CD4-positive, alpha-beta T cell (primary cell): ENCODE results near the gene DVL1. TPM values are rescaled to one million over a fixed set of nuclear protein-coding genes. Genes with fewer than 3 reads are reported as not detected.

Experiments used
- ATAC-seq: fragments of 200-7000 bp; cut with Tn5 transposase; one replicate; pipeline ENCODE4 v1.10.0; 2022; ENCODE audit warnings: mild to moderate bottlenecking; ENCODE audit not compliant: poor library complexity
- CTCF ChIA-PET: fragments of 350-600 bp; sonication (Branson Sonifier 250); formaldehyde crosslinking; loops from one replicate; lab custom pipeline; 2021; ENCODE audit warnings: antibody characterized with exemption, inconsistent platforms; lab: Charles Lee
- POLR2A ChIA-PET: fragments of 350-600 bp; sonication (Branson Sonifier 250); formaldehyde crosslinking; loops from one replicate; lab custom pipeline; 2021; ENCODE audit warnings: antibody characterized with exemption, inconsistent platforms; lab: Charles Lee
- DNase-seq, 14 experiments: peaks; one replicate each; pipeline ENCODE4 v3.0.0-alpha.2; 2013 to 2020; ENCODE audit warnings: mixed read lengths in 2 of 14
- H3K27ac ChIP-seq, 2 donors: one replicate each; pipeline versions ENCODE4 v1.5.1 to v1.7.0; 2013; ENCODE audit warnings: low read length in 2 of 2, low read depth in 1 of 2, mild to moderate bottlenecking in 1 of 2
- H3K27me3 ChIP-seq, 2 experiments: 1 replicate in 1 of 2; 2 replicates in 1 of 2; pipeline versions ENCODE4 v1.6.1 to v1.7.0; 2013; ENCODE audit warnings: low read length in 2 of 2, control low read depth in 1 of 2, mild to moderate bottlenecking in 1 of 2, moderate library complexity in 1 of 2; ENCODE audit not compliant: insufficient read depth in 2 of 2, control insufficient read depth in 1 of 2
- H3K36me3 ChIP-seq: one replicate; pipeline ENCODE4 v1.6.1; 2013; ENCODE audit warnings: low read length, control low read depth; ENCODE audit not compliant: insufficient read depth
- H3K4me1 ChIP-seq: one replicate; pipeline ENCODE4 v1.6.1; 2013; ENCODE audit warnings: low read length, control low read depth; ENCODE audit not compliant: insufficient read depth
- H3K4me3 ChIP-seq: one replicate; pipeline ENCODE4 v1.5.1; 2013; ENCODE audit warnings: mild to moderate bottlenecking, low read length, moderate library complexity
- H3K9me3 ChIP-seq, 2 experiments: 1 replicate in 1 of 2; 2 replicates in 1 of 2; pipeline versions ENCODE4 v1.6.1 to v1.7.0; 2013; ENCODE audit warnings: low read length in 2 of 2, mild to moderate bottlenecking in 2 of 2, control low read depth in 1 of 2, moderate library complexity in 1 of 2; ENCODE audit not compliant: control insufficient read depth in 1 of 2, insufficient read depth in 1 of 2
- H3K27ac Mint-ChIP-seq: one replicate; pipeline ENCODE4 v1.8.0; 2020; ENCODE audit warnings: mixed read lengths
- H3K27me3 Mint-ChIP-seq: one replicate; pipeline ENCODE4 v1.8.0; 2021; ENCODE audit warnings: mixed read lengths
- H3K36me3 Mint-ChIP-seq: one replicate; pipeline ENCODE4 v1.8.0; 2021; ENCODE audit warnings: low read depth, mixed read lengths
- H3K4me1 Mint-ChIP-seq: one replicate; pipeline ENCODE4 v1.8.0; 2021; ENCODE audit warnings: low read depth, mixed read lengths
- H3K4me3 Mint-ChIP-seq: one replicate; pipeline ENCODE4 v1.8.0; 2020; ENCODE audit warnings: mild to moderate bottlenecking, mixed read lengths
- H3K9me3 Mint-ChIP-seq: one replicate; pipeline ENCODE4 v1.8.0; 2020; ENCODE audit warnings: mixed read lengths
- intact Hi-C, 2 experiments: fragments of 100-400 bp; cut with DNase I in 1 of 2; cut with micrococcal nuclease in 1 of 2; formaldehyde crosslinking; loops; one replicate each; pipeline versions ENCODE4 v1.15.1 to v1.9.0; 2023 to 2025; cut with DNase I, micrococcal nuclease
- total RNA-seq, 174 experiments: library from RNA in 2 of 174; stranded (reverse) in 2 of 174; gene quantifications; one replicate each; pipeline ENCODE4 v1.2.3 and lab custom pipeline; 2021 to 2026
- TF ChIP-seq, protein P1 (sequence below): fragments of 200-600 bp; IDR thresholded peaks from one replicate; pipeline ENCODE4 v1.8.0; 2022; ENCODE audit warnings: antibody characterized with exemption, mild to moderate bottlenecking

The DVL1 gene
- total RNA-seq, 2 experiments from 2014 or later = 44.9 to 45.5 TPM

DNA sequence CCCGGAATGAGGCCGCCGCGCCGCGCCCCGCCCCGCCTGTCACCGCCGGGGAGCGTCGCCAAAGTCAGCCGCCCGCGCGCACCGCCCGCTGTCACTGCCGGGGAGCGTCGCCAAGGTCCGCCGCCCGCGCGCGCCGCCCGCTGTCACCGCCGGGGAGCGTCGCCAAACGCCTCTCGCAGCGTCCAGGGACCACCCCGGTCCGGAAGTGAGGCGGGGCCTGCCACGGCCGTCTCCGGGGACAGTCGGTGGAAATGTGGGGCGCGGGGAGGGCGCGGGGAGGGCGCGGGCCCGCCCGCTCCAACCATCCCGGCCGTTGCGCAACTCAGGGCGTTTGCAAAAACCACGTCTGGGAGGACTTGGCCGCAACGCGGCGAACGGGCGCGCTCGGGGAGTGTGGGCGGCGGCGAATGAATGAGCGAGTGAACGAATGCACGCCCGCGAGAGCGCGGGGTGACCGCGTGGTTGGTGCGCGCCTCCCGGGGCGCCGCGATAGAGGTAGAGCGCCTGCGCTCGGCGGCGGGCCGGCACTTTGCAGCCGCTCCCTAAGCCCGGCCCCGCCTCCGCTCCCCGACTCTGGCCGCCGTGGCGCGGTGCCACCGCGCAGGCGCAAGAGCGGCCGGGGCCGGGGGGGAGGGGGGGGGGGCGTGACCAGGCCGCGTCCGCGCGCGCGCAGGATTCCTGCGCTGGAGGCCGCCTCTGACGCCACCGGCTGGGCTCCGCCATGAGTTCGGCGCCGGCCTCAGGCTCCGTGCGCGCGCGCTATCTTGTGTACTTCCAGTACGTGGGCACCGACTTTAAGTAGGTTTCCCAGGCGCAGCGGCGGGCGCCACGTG, 41.1 kb downstream of the DVL1 start, which contains the start of the genes ACAP3 and PUSL1:
Gene ACAP3, minus strand, starts transcription at position 8 of the 833 bp plus-strand sequence. CDS start 115 bp downstream, outside the sequence.
Gene PUSL1, plus strand, starts transcription at position 675 of the 833 bp plus-strand sequence. Its CDS starts 47 bp downstream, at position 722.
- DNase-seq (peak; percentile 77 to 96 (median 86)), ATAC-seq (peak; percentile 74)
- Histone ChIP-seq H3K4me3 (peak within 1 kb of the TSS; percentile 70), H3K27me3 (no peaks in the 10 kb centered on the region), H3K9me3 (no peaks in the 10 kb centered on the region), H3K36me3 (peaks cover 28% of the 10 kb centered on the region), H3K4me1 (peaks cover 46% of the 10 kb centered on the region), H3K27ac (peak within 1 kb of the TSS; percentile 76 to 88)
- Mint-ChIP-seq H3K9me3 (no peaks in the 10 kb centered on the region), H3K27me3 (no peaks in the 10 kb centered on the region), H3K36me3 (peaks cover 18% of the 10 kb centered on the region), H3K27ac (peak within 1 kb of the TSS; percentile 87), H3K4me3 (peak within 1 kb of the TSS; percentile 93), H3K4me1 (peaks cover 25% of the 10 kb centered on the region)
- CTCF ChIA-PET = no interaction called here
- TF ChIP-seq, protein P1, sequence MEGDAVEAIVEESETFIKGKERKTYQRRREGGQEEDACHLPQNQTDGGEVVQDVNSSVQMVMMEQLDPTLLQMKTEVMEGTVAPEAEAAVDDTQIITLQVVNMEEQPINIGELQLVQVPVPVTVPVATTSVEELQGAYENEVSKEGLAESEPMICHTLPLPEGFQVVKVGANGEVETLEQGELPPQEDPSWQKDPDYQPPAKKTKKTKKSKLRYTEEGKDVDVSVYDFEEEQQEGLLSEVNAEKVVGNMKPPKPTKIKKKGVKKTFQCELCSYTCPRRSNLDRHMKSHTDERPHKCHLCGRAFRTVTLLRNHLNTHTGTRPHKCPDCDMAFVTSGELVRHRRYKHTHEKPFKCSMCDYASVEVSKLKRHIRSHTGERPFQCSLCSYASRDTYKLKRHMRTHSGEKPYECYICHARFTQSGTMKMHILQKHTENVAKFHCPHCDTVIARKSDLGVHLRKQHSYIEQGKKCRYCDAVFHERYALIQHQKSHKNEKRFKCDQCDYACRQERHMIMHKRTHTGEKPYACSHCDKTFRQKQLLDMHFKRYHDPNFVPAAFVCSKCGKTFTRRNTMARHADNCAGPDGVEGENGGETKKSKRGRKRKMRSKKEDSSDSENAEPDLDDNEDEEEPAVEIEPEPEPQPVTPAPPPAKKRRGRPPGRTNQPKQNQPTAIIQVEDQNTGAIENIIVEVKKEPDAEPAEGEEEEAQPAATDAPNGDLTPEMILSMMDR = no peak
- intact Hi-C loops = loop anchor here (1.0 to 10.0 kb wide), 8 partner anchors 16 to 273 kb away; partner anchors contain the start of genes AURKAIP1 (in 2 of the 2), C1orf159 (in 1 of the 2), CPTP (in 1 of the 2) and DVL1 (in 1 of the 2)
- POLR2A ChIA-PET = no interaction called here

DNA sequence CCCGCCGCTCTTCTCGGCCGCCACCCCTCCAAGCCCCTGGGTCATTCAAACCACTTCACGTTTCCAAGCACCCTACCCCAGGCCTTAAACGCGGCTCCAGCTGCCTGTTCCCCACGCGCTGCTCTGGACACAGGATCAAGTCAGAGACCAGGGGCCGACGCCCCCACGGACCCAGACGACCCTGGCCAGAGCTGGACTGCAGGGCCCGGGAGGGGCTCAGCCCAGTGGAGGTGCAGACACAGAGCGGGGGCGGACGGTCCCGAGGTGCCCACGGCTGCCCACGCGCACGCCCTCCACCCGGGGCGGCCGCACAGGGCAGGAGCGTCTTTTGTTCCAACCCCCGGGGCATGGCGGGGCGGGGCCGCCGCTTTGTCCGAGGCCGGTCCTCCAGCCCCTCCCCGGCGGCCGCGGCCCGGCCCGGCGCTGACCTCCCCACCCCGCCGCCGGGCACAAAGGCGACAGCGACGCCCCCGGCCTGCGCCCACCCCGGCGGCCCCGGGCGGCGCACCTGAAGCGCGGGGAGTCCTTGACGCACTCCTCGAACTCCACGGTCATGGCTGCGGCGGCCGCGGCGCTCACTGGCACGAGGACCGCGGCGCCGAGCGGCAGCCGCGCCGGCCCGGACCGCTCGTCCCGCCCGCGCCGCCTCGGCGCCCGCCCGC, 41.8 kb downstream of the DVL1 start:
- Histone ChIP-seq H3K27ac (no peak overlapping the region), H3K9me3 (no peaks in the 10 kb centered on the region), H3K27me3 (no peaks in the 10 kb centered on the region), H3K36me3 (peaks cover 21% of the 10 kb centered on the region), H3K4me3 (peak overlapping the region; percentile 70), H3K4me1 (peaks cover 46% of the 10 kb centered on the region)
- H3K27ac Mint-ChIP-seq = peak overlapping the region; percentile 87
- CTCF ChIA-PET = interaction anchor here (1.4 kb wide), 1 partner anchor 185 kb away, joined by 4 read pairs; no protein-coding TSS in a partner anchor
- H3K4me1 Mint-ChIP-seq = peaks cover 25% of the 10 kb centered on the region
- ATAC-seq = no peak
- no peaks in the 10 kb centered on the region for H3K27me3 Mint-ChIP-seq
- TF ChIP-seq, protein P1 = no peak
- peaks cover 18% of the 10 kb centered on the region for H3K36me3 Mint-ChIP-seq
- intact Hi-C loops = loop anchor here (5.0 to 10.0 kb wide), 4 partner anchors 67 to 273 kb away; partner anchors contain the start of genes AURKAIP1 (in 1 of the 2) and C1orf159 (in 1 of the 2)
- POLR2A ChIA-PET = interaction anchor here (1.8 kb wide), 1 partner anchor 68 kb away, joined by 5 read pairs; the partner anchor contains the start of gene AURKAIP1
- no peaks in the 10 kb centered on the region for H3K9me3 Mint-ChIP-seq
- no peak for DNase-seq
- peak overlapping the region; percentile 92 for H3K4me3 Mint-ChIP-seq

DNA sequence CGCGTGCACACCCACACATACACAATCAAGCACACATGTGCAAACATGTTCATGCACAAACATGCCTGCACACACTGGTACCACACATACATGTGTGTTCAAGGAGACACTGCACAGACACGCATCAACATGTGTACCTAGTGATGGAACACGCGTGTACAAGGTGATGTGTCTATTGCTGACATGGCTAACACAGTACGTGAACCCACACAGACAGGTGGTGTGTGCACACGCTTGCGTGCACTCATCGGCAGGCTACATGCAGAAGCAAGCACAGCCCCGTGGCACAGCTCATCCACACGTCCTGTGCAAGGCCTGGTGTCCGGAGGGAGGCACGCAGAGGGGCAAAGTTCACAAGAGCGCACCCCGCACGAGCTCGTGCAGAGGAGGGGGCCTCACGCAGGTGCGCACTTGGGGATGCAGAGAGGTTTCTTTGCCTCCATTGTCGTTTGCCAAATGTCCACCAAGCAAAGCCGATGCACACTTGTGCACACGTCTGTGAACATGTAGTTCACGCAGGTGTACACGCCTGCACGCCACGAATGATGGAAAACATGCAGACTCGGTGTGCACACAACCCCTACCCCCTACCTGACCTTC, 42.5 kb downstream of the DVL1 start:
- Mint-ChIP-seq H3K27me3 (no peaks in the 10 kb centered on the region), H3K27ac (peak overlapping the region; percentile 87), H3K36me3 (peaks cover 16% of the 10 kb centered on the region), H3K4me3 (peak overlapping the region; percentile 92), H3K9me3 (no peaks in the 10 kb centered on the region), H3K4me1 (peaks cover 25% of the 10 kb centered on the region)
- H3K27me3 ChIP-seq = no peaks in the 10 kb centered on the region
- ChIA-PET CTCF (interaction anchor here (1.4 kb wide), 1 partner anchor 184 kb away, joined by 4 read pairs; no protein-coding TSS in a partner anchor), POLR2A (interaction anchor here (1.8 kb wide), 1 partner anchor 69 kb away, joined by 5 read pairs; the partner anchor contains the start of gene AURKAIP1)
- TF ChIP-seq, protein P1 = no peak
- intact Hi-C loops = loop anchor here (5.0 to 10.0 kb wide), 4 partner anchors 68 to 272 kb away; partner anchors contain the start of genes AURKAIP1 (in 1 of the 2) and C1orf159 (in 1 of the 2)
- H3K9me3 ChIP-seq = no peaks in the 10 kb centered on the region
- peak in 2 of 14 experiments; percentile 6 to 52 for DNase-seq
- H3K36me3 ChIP-seq = peaks cover 18% of the 10 kb centered on the region
- ATAC-seq = no peak
- H3K27ac ChIP-seq = no peak overlapping the region
- peak overlapping the region; percentile 70 for H3K4me3 ChIP-seq
- H3K4me1 ChIP-seq = peaks cover 46% of the 10 kb centered on the region
